IMR-90 (cell line): ENCODE measurements around the gene SF3B1. TPM values are rescaled to one million over a fixed set of nuclear protein-coding genes. Genes with fewer than 3 reads are reported as not detected.

Source experiments
- ATAC-seq: fragments of 200-7000 bp; cut with Tn5 transposase; 2 replicates; pipeline ENCODE4 v1.9.1; 2020; ENCODE audit warnings: low read depth, mild to moderate bottlenecking, moderate library complexity
- BruUV-seq: library from RNA; stranded (reverse); fragments of 400-500 nt; replicated peaks from 2 replicates; lab custom pipeline; 2021; lab: Mats Ljungman, UMichigan
- CTCF ChIA-PET: fragments of 300-600 bp; formaldehyde crosslinking; extraction: SDS; loops from one replicate; lab custom pipeline; 2021; ENCODE audit warnings: antibody characterized with exemption; lab: Yijun Ruan, JAX
- POLR2A ChIA-PET: fragments of 300-600 bp; sonication (Branson Sonifier 250); formaldehyde crosslinking; loops from one replicate; lab custom pipeline; 2022; ENCODE audit warnings: antibody characterized with exemption; ENCODE audit not compliant: unreplicated experiment; lab: Charles Lee
- DNase-seq: peaks from one replicate; pipeline ENCODE4 v3.0.0; 2013
- H2AFZ ChIP-seq: replicated peaks from 2 replicates; pipeline ENCODE3; 2013; ENCODE audit warnings: low read length, mild to moderate bottlenecking; ENCODE audit not compliant: poor library complexity
- H2AK5ac ChIP-seq: 2 replicates; pipeline ENCODE4 v1.6.1; 2013; ENCODE audit warnings: low read depth, low read length, inconsistent platforms
- H2AK9ac ChIP-seq: replicated peaks from 2 replicates; pipeline ENCODE3; 2013; ENCODE audit warnings: mild to moderate bottlenecking, low read depth, low read length, moderate library complexity; ENCODE audit not compliant: poor library complexity
- H2BK120ac ChIP-seq: 2 replicates; pipeline ENCODE4 v1.6.1; 2013; ENCODE audit warnings: low read depth, low read length, inconsistent platforms
- H2BK15ac ChIP-seq: 3 replicates; pipeline ENCODE4 v1.6.1; 2013; ENCODE audit warnings: low read depth, low read length, inconsistent platforms
- H2BK20ac ChIP-seq: 2 replicates; pipeline ENCODE4 v1.6.1; 2013; ENCODE audit warnings: low read depth, mild to moderate bottlenecking, inconsistent platforms, low read length, moderate library complexity
- H2BK5ac ChIP-seq: 2 replicates; pipeline ENCODE4 v1.6.1; 2013; ENCODE audit warnings: mild to moderate bottlenecking, low read depth, low read length, inconsistent platforms; ENCODE audit not compliant: poor library complexity, severe bottlenecking
- H3K14ac ChIP-seq: replicated peaks from 2 replicates; pipeline ENCODE4 v1.6.1; 2013; ENCODE audit warnings: low read depth, low read length, inconsistent platforms
- H3K18ac ChIP-seq: 2 replicates; pipeline ENCODE4 v1.6.1; 2013; ENCODE audit warnings: low read depth, low read length, control low read depth
- H3K23ac ChIP-seq: 2 replicates; pipeline ENCODE4 v1.6.1; 2013; ENCODE audit warnings: low read depth, low read length, inconsistent platforms
- H3K27ac ChIP-seq: 2 replicates; pipeline ENCODE4 v1.5.1; 2013; ENCODE audit warnings: mild to moderate bottlenecking, control low read depth, low read length; ENCODE audit not compliant: insufficient read depth
- H3K27me3 ChIP-seq: 2 replicates; pipeline ENCODE4 v1.6.1; 2013; ENCODE audit warnings: low read length; ENCODE audit not compliant: control insufficient read depth, insufficient read depth
- H3K36me3 ChIP-seq: 2 replicates; pipeline ENCODE4 v1.6.1; 2013; ENCODE audit warnings: low read length, mixed read lengths; ENCODE audit not compliant: control insufficient read depth, insufficient read depth
- H3K4ac ChIP-seq: 2 replicates; pipeline ENCODE4 v1.6.1; 2013; ENCODE audit warnings: low read depth, low read length, inconsistent platforms
- H3K4me1 ChIP-seq: 2 replicates; pipeline ENCODE4 v1.6.1; 2013; ENCODE audit warnings: low read length, mixed read lengths; ENCODE audit not compliant: control insufficient read depth, insufficient read depth
- H3K4me2 ChIP-seq: 2 replicates; pipeline ENCODE4 v1.6.1; 2013; ENCODE audit warnings: low read depth, mild to moderate bottlenecking, control low read depth, low read length, moderate library complexity
- H3K4me3 ChIP-seq: 2 replicates; pipeline ENCODE4 v1.5.1; 2013; ENCODE audit warnings: low read depth, mild to moderate bottlenecking, control low read depth, low read length, moderate library complexity; ENCODE audit not compliant: insufficient read depth
- H3K56ac ChIP-seq: 2 replicates; pipeline ENCODE4 v1.6.1; 2013; ENCODE audit warnings: low read length, inconsistent platforms; ENCODE audit not compliant: insufficient read depth; ENCODE audit errors: extremely low read depth
- H3K79me1 ChIP-seq, 2 experiments: 2 replicates each; pipeline ENCODE4 v1.6.1; 2013; ENCODE audit warnings: low read length in 2 of 2, inconsistent platforms in 1 of 2, low read depth in 1 of 2
- H3K9ac ChIP-seq: 2 replicates; pipeline ENCODE4 v1.6.1; 2013; ENCODE audit warnings: low read depth, low read length, control low read depth
- H3K9me1 ChIP-seq: 2 replicates; pipeline ENCODE4 v1.6.1; 2013; ENCODE audit warnings: low read length, inconsistent platforms; ENCODE audit not compliant: insufficient read depth
- H3K9me3 ChIP-seq: 2 replicates; pipeline ENCODE4 v1.6.1; 2013; ENCODE audit warnings: low read length; ENCODE audit not compliant: control insufficient read depth, insufficient read depth
- H4K20me1 ChIP-seq: 2 replicates; pipeline ENCODE4 v1.6.1; 2013; ENCODE audit warnings: low read length, inconsistent platforms; ENCODE audit not compliant: insufficient read depth
- H4K5ac ChIP-seq: 2 replicates; pipeline ENCODE4 v1.6.1; 2013; ENCODE audit warnings: mild to moderate bottlenecking, low read depth, low read length, control low read depth
- H4K8ac ChIP-seq, 2 experiments: 2 replicates each; pipeline ENCODE4 v1.6.1; 2013; ENCODE audit warnings: low read depth in 2 of 2, low read length in 2 of 2, control low read depth in 1 of 2, inconsistent platforms in 1 of 2
- H4K91ac ChIP-seq: 2 replicates; pipeline ENCODE4 v1.6.1; 2013; ENCODE audit warnings: low read depth, low read length, inconsistent platforms; ENCODE audit not compliant: insufficient read depth
- CEBPB ChIP-seq: IDR thresholded peaks from 2 replicates; pipeline ENCODE4 v1.6.1; 2012; ENCODE audit warnings: low read depth, low read length, improper control_type of control experiment
- ELK1 ChIP-seq: fragments of 150-350 bp; IDR thresholded peaks from 2 replicates; pipeline ENCODE4 v1.6.1; 2016; ENCODE audit warnings: low read depth, mild to moderate bottlenecking, low read length, moderate library complexity, borderline replicate concordance
- FOS ChIP-seq: fragments of 150-350 bp; IDR thresholded peaks from 2 replicates; pipeline ENCODE4 v1.6.1; 2016; ENCODE audit warnings: low read depth, low read length
- MAFK ChIP-seq: IDR thresholded peaks from 2 replicates; pipeline ENCODE4 v1.6.1; 2012; ENCODE audit warnings: low read depth, low read length, improper control_type of control experiment
- MAZ ChIP-seq: IDR thresholded peaks from 2 replicates; pipeline ENCODE4 v1.6.1; 2012; ENCODE audit warnings: low read depth, mild to moderate bottlenecking, low read length, improper control_type of control experiment, moderate library complexity, borderline replicate concordance
- MXI1 ChIP-seq: IDR thresholded peaks from 2 replicates; pipeline ENCODE4 v1.6.1; 2012; ENCODE audit warnings: low read depth, mild to moderate bottlenecking, low read length, moderate library complexity, borderline replicate concordance
- NFE2L2 ChIP-seq: fragments of 150-350 bp; IDR thresholded peaks from 2 replicates; pipeline ENCODE4 v1.6.1; 2016; ENCODE audit warnings: low read depth, mild to moderate bottlenecking, low read length
- POLR2A ChIP-seq: IDR thresholded peaks from 2 replicates; pipeline ENCODE4 v1.6.1; 2012; ENCODE audit warnings: mild to moderate bottlenecking, low read depth, low read length
- RAD21 ChIP-seq: IDR thresholded peaks from 2 replicates; pipeline ENCODE4 v1.6.1; 2012; ENCODE audit warnings: low read length, improper control_type of control experiment
- RCOR1 ChIP-seq: IDR thresholded peaks from 2 replicates; pipeline ENCODE4 v1.6.1; 2012; ENCODE audit warnings: mild to moderate bottlenecking, low read length, improper control_type of control experiment; ENCODE audit not compliant: insufficient replicate concordance
- RFX5 ChIP-seq: IDR thresholded peaks from 2 replicates; pipeline ENCODE4 v1.8.0; 2012; ENCODE audit warnings: low read depth, mild to moderate bottlenecking, low read length, moderate library complexity
- SMC3 ChIP-seq: fragments of 150-350 bp; IDR thresholded peaks from 2 replicates; pipeline ENCODE4 v1.6.1; 2016; ENCODE audit warnings: low read depth, mild to moderate bottlenecking, antibody characterized with exemption, low read length, moderate library complexity
- USF2 ChIP-seq: fragments of 150-350 bp; IDR thresholded peaks from 2 replicates; pipeline ENCODE4 v1.6.1; 2017; ENCODE audit warnings: mild to moderate bottlenecking, antibody characterized with exemption, low read length, low read depth
- whole genome bisulfite sequencing, 2 experiments: methylation state at CpG; one replicate each; pipeline versions ENCODE4 v1.1.5 to v1.1.7; 2013; ENCODE audit warnings: missing lambda C conversion rate in 2 of 2; ENCODE audit not compliant: insufficient read length in 1 of 2; ENCODE audit errors: extremely low coverage in 2 of 2; 5-methylcytosine and 5-hydroxymethylcytosine counted together
- dilution Hi-C: fragments of 300-500 bp; cut with HindIII; formaldehyde crosslinking; loops from one replicate; pipeline ENCODE4 v1.14.3; 2018; ENCODE audit warnings: low sequenced_read_pairs; ENCODE audit not compliant: unreplicated experiment
- in situ Hi-C: fragments of 300-500 bp; cut with MboI; formaldehyde crosslinking; loops from 3 replicates; pipeline ENCODE4 v1.14.3; 2019; ENCODE audit warnings: low sequenced_read_pairs, inconsistent platforms, mixed read lengths
- intact Hi-C: fragments of 100-400 bp; cut with micrococcal nuclease; formaldehyde crosslinking; loops from 2 replicates; pipeline ENCODE4 v1.10.0; 2022
- polyA plus RNA-seq, 3 experiments: library from polyadenylated mRNA; depleted of rRNA; stranded (reverse); fragments of >200 nt; gene quantifications; 2 replicates each; pipeline ENCODE4 v1.2.3, GENCODE V29; 2012; ENCODE audit warnings: low replicate concordance in 1 of 3
- total RNA-seq: library from RNA; depleted of rRNA; stranded (reverse); fragments of >200 nt; gene quantifications from 2 replicates; pipeline ENCODE4 v1.2.3, GENCODE V29; 2012

SF3B1 gene
- total and polyA plus RNA-seq, 2 of the 4 experiments (the other 2 are of a cell fraction): 326 to 942 TPM

- H3K9ac ChIP-seq: no peak overlapping the region
- H3K18ac ChIP-seq: no peak overlapping the region
- BruUV-seq: no TSS peak
- ChIA-PET POLR2A (no interaction called here), CTCF (interaction anchor here (1.4 kb wide), 1 partner anchor 9 kb away, joined by 3 read pairs; no protein-coding TSS in a partner anchor)
- H3K23ac ChIP-seq: no peak overlapping the region
- H2BK15ac ChIP-seq: no peak overlapping the region
- H2BK120ac ChIP-seq: no peak overlapping the region
- H2AK5ac ChIP-seq: no peak overlapping the region
- no peak overlapping the region for H3K4me3 ChIP-seq
- H3K14ac ChIP-seq: no peak overlapping the region
- no peaks in the 10 kb centered on the region for H3K79me1 ChIP-seq
- peaks cover 3% of the 10 kb centered on the region; the same call in 1 of the 2 replicates for H3K4me1 ChIP-seq
- TF ChIP-seq ELK1 (no peak), RAD21 (no peak), FOS (no peak), CEBPB (no peak), MAFK (no peak), SMC3 (no peak), POLR2A (no peak), RFX5 (no peak), RCOR1 (no peak), NFE2L2 (no peak), USF2 (no peak), MXI1 (no peak), MAZ (no peak)
- no peak overlapping the region for H2AK9ac ChIP-seq
- H4K5ac ChIP-seq: no peak overlapping the region
- no peak overlapping the region for H3K27ac ChIP-seq
- H3K4ac ChIP-seq: no peak overlapping the region
- no peak overlapping the region for H3K56ac ChIP-seq
- intact Hi-C loops: no loop called here
- ATAC-seq: no peak
- WGBS, 2 experiments: 70% methylated on average over 2 of the region's 6 CpGs; no CpG with 5 or more reads in 1 of the 2 experiments
- no peak for DNase-seq
- H4K20me1 ChIP-seq: no peaks in the 10 kb centered on the region
- H4K91ac ChIP-seq: no peak overlapping the region
- H2BK20ac ChIP-seq: no peak overlapping the region
- H4K8ac ChIP-seq: no peak overlapping the region
- no peaks in the 10 kb centered on the region for H3K36me3 ChIP-seq
- H3K9me1 ChIP-seq: no peaks in the 10 kb centered on the region
- no peak overlapping the region for H2AFZ ChIP-seq
- no peaks in the 10 kb centered on the region; the same call in 1 of the 2 replicates for H3K27me3 ChIP-seq
- no peaks in the 10 kb centered on the region for H3K9me3 ChIP-seq
- H3K4me2 ChIP-seq: no peak overlapping the region
- in situ Hi-C loops: no loop called here
- H2BK5ac ChIP-seq: no peak overlapping the region
- dilution Hi-C loops: no loop called here
Measured at GRCh38 chr2:197368412-197368811, 66.4 kb downstream of the SF3B1 start.
